WTC11 (cell line): ENCODE data around the gene SLC35F1. TPM values are rescaled to one million over a fixed set of nuclear protein-coding genes. Genes with fewer than 3 reads are reported as not detected.

Experiments used
- ATAC-seq: fragments of 200-7000 bp; cut with Tn5 transposase; 2 replicates; pipeline ENCODE4 v1.10.0; 2021; ENCODE audit warnings: mild to moderate bottlenecking, moderate library complexity
- CTCF ChIA-PET: fragments of 300-600 bp; sonication (Branson Sonifier 250); formaldehyde crosslinking; loops from one replicate; lab custom pipeline; 2021; ENCODE audit warnings: antibody characterized with exemption; lab: Charles Lee
- POLR2A ChIA-PET: fragments of 350-600 bp; sonication (Branson Sonifier 250); formaldehyde crosslinking; loops from one replicate; lab custom pipeline; 2021; ENCODE audit warnings: antibody characterized with exemption; lab: Charles Lee
- DNase-seq: peaks from one replicate; pipeline ENCODE4 v3.0.0; 2021; ENCODE audit warnings: low spot score
- H3K27ac Mint-ChIP-seq: 2 replicates; pipeline ENCODE4 v1.8.0; 2021; ENCODE audit warnings: mixed read lengths
- H3K27me3 Mint-ChIP-seq: 2 replicates; pipeline ENCODE4 v1.8.0; 2021; ENCODE audit warnings: low read depth, mild to moderate bottlenecking, moderate library complexity, mixed read lengths
- H3K36me3 Mint-ChIP-seq: 2 replicates; pipeline ENCODE4 v1.8.0; 2021; ENCODE audit warnings: mixed read lengths
- H3K4me1 Mint-ChIP-seq: 2 replicates; pipeline ENCODE4 v1.8.0; 2022; ENCODE audit warnings: mixed read lengths
- H3K4me3 Mint-ChIP-seq: 2 replicates; pipeline ENCODE4 v1.8.0; 2021; ENCODE audit warnings: mild to moderate bottlenecking, moderate library complexity, mixed read lengths
- H3K9me3 Mint-ChIP-seq: 2 replicates; pipeline ENCODE4 v1.8.0; 2021; ENCODE audit warnings: mixed read lengths
- ELF4 ChIP-seq: sonication (generic); formaldehyde crosslinking; IDR thresholded peaks from 2 replicates; pipeline ENCODE4 v1.8.1; 2022; ENCODE audit warnings: low read depth, mild to moderate bottlenecking, moderate library complexity, missing genetic modification reagents
- GRHL2 ChIP-seq: fragments of 250-450 bp; sonication (Bioruptor Pico); IDR thresholded peaks from 2 replicates; pipeline ENCODE4 v1.8.0; 2022; ENCODE audit warnings: mild to moderate bottlenecking, moderate library complexity; ENCODE audit not compliant: insufficient replicate concordance, severe bottlenecking
- MAX ChIP-seq: sonication (generic); formaldehyde crosslinking; IDR thresholded peaks from 2 replicates; pipeline ENCODE4 v1.8.0; 2022; ENCODE audit warnings: mild to moderate bottlenecking, missing genetic modification reagents
- MLX ChIP-seq: sonication (generic); formaldehyde crosslinking; IDR thresholded peaks from 2 replicates; pipeline ENCODE4 v1.8.1; 2023; ENCODE audit warnings: mild to moderate bottlenecking, missing genetic modification reagents, moderate library complexity
- MXD4 ChIP-seq: fragments of 250-450 bp; sonication (Bioruptor Pico); IDR thresholded peaks from 2 replicates; pipeline ENCODE4 v1.8.0; 2021; ENCODE audit warnings: mild to moderate bottlenecking, moderate library complexity, borderline replicate concordance
- PRRX2 ChIP-seq: fragments of 250-450 bp; sonication (Bioruptor Pico); IDR thresholded peaks from 2 replicates; pipeline ENCODE4 v1.8.0; 2021; ENCODE audit warnings: mild to moderate bottlenecking
- RELA ChIP-seq: sonication (generic); formaldehyde crosslinking; IDR thresholded peaks from 2 replicates; pipeline ENCODE4 v1.8.1; 2022; ENCODE audit warnings: missing genetic modification reagents, mild to moderate bottlenecking, borderline replicate concordance
- SMAD4 ChIP-seq: sonication (generic); formaldehyde crosslinking; IDR thresholded peaks from 2 replicates; pipeline ENCODE4 v1.8.0; 2022; ENCODE audit warnings: mild to moderate bottlenecking, missing genetic modification reagents
- SOX15 ChIP-seq: fragments of 250-450 bp; sonication (Bioruptor Pico); IDR thresholded peaks from 2 replicates; pipeline ENCODE4 v1.9.0; 2021; ENCODE audit warnings: mild to moderate bottlenecking
- ZBTB21 ChIP-seq: sonication (generic); formaldehyde crosslinking; IDR thresholded peaks from 2 replicates; pipeline ENCODE4 v1.8.1; 2023; ENCODE audit warnings: mild to moderate bottlenecking, missing genetic modification reagents, borderline replicate concordance
- ZMAT4 ChIP-seq: fragments of 250-450 bp; sonication (Bioruptor Pico); IDR thresholded peaks from 2 replicates; pipeline ENCODE4 v1.9.0; 2021; ENCODE audit warnings: mild to moderate bottlenecking
- ZNF263 ChIP-seq: sonication (generic); formaldehyde crosslinking; IDR thresholded peaks from 2 replicates; pipeline ENCODE4 v1.8.1; 2022; ENCODE audit warnings: low read depth, mild to moderate bottlenecking, moderate library complexity, missing genetic modification reagents
- ZNF416 ChIP-seq: fragments of 250-450 bp; sonication (Bioruptor Pico); IDR thresholded peaks from 2 replicates; pipeline ENCODE4 v1.9.0; 2021; ENCODE audit warnings: mild to moderate bottlenecking, inconsistent platforms
- ZNF423 ChIP-seq: fragments of 250-450 bp; sonication (Bioruptor Pico); IDR thresholded peaks from 2 replicates; pipeline ENCODE4 v2.1.2; 2022; ENCODE audit warnings: mild to moderate bottlenecking, moderate library complexity
- total RNA-seq: library from RNA; stranded (reverse); gene quantifications from 3 replicates; pipeline ENCODE4 v1.2.3, GENCODE V29; 2021
- TF ChIP-seq, protein P1 (sequence below): sonication (generic); formaldehyde crosslinking; IDR thresholded peaks from 2 replicates; pipeline ENCODE4 v1.8.1; 2022; ENCODE audit warnings: mild to moderate bottlenecking, moderate library complexity, missing genetic modification reagents
- TF ChIP-seq, protein P2 (sequence below): sonication (generic); formaldehyde crosslinking; IDR thresholded peaks from 2 replicates; pipeline ENCODE4 v1.8.1; 2022; ENCODE audit warnings: mild to moderate bottlenecking, missing genetic modification reagents, moderate library complexity, borderline replicate concordance
- TF ChIP-seq, protein P3 (sequence below): fragments of 250-450 bp; sonication (Bioruptor Pico); IDR thresholded peaks from 2 replicates; pipeline ENCODE4 v2.1.2; 2022; ENCODE audit warnings: mild to moderate bottlenecking, moderate library complexity
- TF ChIP-seq, protein P4 (sequence below): sonication (generic); formaldehyde crosslinking; IDR thresholded peaks from 2 replicates; pipeline ENCODE4 v1.8.1; 2023; ENCODE audit warnings: mild to moderate bottlenecking, missing genetic modification reagents
- TF ChIP-seq, protein P5 (sequence below): fragments of 250-450 bp; sonication (Bioruptor Pico); IDR thresholded peaks from 2 replicates; pipeline ENCODE4 v1.8.0; 2021; ENCODE audit warnings: mild to moderate bottlenecking

Gene SLC35F1
- total RNA-seq, 1 experiment from 2014 or later = 11.0 TPM

GRCh38 chr6:118080547-118080946, 173.5 kb downstream of the SLC35F1 start:
- POLR2A ChIA-PET = interaction anchor here (1.1 kb wide), 1 partner anchor 34 kb away, joined by 4 read pairs; no protein-coding TSS in a partner anchor

DNA sequence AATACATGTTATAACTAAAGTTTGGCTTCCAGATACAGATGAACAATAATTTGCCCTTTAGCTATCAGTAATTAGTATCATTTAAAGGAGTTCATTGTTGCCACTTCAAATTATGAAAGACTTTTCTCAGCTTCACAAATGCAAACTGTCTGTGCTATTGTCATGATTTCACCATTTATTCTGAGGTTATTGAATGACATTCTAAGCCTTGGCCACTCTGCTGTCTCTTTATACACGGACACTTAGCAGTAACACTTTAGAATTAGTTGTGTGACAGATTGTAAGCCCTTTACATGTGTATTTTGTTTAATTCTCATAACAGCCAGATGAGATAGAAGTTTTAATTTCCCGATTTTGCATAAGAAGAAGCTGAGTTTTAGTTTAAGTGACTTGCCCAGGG, 176.6 kb downstream of the SLC35F1 start:
- ChIA-PET POLR2A (no interaction called here), CTCF (no interaction called here)
- peak overlapping the region; percentile 43 for H3K27ac Mint-ChIP-seq
- TF ChIP-seq ZNF423 = no peak
- ATAC-seq (no peak), DNase-seq (no peak)
- peaks cover 13% of the 10 kb centered on the region for H3K4me1 Mint-ChIP-seq
- H3K27me3 Mint-ChIP-seq = no peaks in the 10 kb centered on the region
- peaks cover 6% of the 10 kb centered on the region for H3K9me3 Mint-ChIP-seq
- no peaks in the 10 kb centered on the region for H3K36me3 Mint-ChIP-seq
- H3K4me3 Mint-ChIP-seq = no peak overlapping the region

More at GRCh38 chr6:118080547-118080946, 173.5 kb downstream of the SLC35F1 start:
- no peaks in the 10 kb centered on the region for H3K36me3 Mint-ChIP-seq
- CTCF ChIA-PET = interaction anchor here (0.7 to 1.7 kb wide), 10 partner anchors 11 to 240 kb away, joined by 3 to 12 read pairs (median 6); no protein-coding TSS in a partner anchor
- peaks cover 13% of the 10 kb centered on the region for H3K4me1 Mint-ChIP-seq
- no peak overlapping the region for H3K4me3 Mint-ChIP-seq
- no peak overlapping the region for H3K27ac Mint-ChIP-seq
- peak; percentile 91 for ATAC-seq
- TF ChIP-seq, protein P1, sequence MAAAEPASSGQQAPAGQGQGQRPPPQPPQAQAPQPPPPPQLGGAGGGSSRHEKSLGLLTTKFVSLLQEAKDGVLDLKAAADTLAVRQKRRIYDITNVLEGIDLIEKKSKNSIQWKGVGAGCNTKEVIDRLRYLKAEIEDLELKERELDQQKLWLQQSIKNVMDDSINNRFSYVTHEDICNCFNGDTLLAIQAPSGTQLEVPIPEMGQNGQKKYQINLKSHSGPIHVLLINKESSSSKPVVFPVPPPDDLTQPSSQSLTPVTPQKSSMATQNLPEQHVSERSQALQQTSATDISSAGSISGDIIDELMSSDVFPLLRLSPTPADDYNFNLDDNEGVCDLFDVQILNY (CRISPR knock-in tag) = no peak
- no peak for TF ChIP-seq ZNF423
- TF ChIP-seq ZBTB21 (CRISPR knock-in tag) = no peak
- TF ChIP-seq PRRX2 (CRISPR knock-in tag) = no peak
- TF ChIP-seq GRHL2 (CRISPR knock-in tag) = no peak
- TF ChIP-seq, protein P2, sequence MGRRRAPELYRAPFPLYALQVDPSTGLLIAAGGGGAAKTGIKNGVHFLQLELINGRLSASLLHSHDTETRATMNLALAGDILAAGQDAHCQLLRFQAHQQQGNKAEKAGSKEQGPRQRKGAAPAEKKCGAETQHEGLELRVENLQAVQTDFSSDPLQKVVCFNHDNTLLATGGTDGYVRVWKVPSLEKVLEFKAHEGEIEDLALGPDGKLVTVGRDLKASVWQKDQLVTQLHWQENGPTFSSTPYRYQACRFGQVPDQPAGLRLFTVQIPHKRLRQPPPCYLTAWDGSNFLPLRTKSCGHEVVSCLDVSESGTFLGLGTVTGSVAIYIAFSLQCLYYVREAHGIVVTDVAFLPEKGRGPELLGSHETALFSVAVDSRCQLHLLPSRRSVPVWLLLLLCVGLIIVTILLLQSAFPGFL (CRISPR knock-in tag) = no peak
- no peak for TF ChIP-seq ZMAT4 (CRISPR knock-in tag)
- no peak for TF ChIP-seq ZNF263 (CRISPR knock-in tag)
- TF ChIP-seq, protein P3, sequence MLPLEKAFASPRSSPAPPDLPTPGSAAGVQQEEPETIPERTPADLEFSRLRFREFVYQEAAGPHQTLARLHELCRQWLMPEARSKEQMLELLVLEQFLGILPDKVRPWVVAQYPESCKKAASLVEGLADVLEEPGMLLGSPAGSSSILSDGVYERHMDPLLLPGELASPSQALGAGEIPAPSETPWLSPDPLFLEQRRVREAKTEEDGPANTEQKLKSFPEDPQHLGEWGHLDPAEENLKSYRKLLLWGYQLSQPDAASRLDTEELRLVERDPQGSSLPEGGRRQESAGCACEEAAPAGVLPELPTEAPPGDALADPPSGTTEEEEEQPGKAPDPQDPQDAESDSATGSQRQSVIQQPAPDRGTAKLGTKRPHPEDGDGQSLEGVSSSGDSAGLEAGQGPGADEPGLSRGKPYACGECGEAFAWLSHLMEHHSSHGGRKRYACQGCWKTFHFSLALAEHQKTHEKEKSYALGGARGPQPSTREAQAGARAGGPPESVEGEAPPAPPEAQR (CRISPR knock-in tag) = no peak
- no peak for TF ChIP-seq ZNF416 (CRISPR knock-in tag)
- no peak for TF ChIP-seq MAX (CRISPR knock-in tag)
- no peak for TF ChIP-seq RELA (CRISPR knock-in tag)
- TF ChIP-seq, protein P4, sequence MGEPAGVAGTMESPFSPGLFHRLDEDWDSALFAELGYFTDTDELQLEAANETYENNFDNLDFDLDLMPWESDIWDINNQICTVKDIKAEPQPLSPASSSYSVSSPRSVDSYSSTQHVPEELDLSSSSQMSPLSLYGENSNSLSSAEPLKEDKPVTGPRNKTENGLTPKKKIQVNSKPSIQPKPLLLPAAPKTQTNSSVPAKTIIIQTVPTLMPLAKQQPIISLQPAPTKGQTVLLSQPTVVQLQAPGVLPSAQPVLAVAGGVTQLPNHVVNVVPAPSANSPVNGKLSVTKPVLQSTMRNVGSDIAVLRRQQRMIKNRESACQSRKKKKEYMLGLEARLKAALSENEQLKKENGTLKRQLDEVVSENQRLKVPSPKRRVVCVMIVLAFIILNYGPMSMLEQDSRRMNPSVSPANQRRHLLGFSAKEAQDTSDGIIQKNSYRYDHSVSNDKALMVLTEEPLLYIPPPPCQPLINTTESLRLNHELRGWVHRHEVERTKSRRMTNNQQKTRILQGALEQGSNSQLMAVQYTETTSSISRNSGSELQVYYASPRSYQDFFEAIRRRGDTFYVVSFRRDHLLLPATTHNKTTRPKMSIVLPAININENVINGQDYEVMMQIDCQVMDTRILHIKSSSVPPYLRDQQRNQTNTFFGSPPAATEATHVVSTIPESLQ (CRISPR knock-in tag) = no peak
- TF ChIP-seq MLX (CRISPR knock-in tag) = no peak
- TF ChIP-seq ELF4 (CRISPR knock-in tag) = no peak
- TF ChIP-seq, protein P5, sequence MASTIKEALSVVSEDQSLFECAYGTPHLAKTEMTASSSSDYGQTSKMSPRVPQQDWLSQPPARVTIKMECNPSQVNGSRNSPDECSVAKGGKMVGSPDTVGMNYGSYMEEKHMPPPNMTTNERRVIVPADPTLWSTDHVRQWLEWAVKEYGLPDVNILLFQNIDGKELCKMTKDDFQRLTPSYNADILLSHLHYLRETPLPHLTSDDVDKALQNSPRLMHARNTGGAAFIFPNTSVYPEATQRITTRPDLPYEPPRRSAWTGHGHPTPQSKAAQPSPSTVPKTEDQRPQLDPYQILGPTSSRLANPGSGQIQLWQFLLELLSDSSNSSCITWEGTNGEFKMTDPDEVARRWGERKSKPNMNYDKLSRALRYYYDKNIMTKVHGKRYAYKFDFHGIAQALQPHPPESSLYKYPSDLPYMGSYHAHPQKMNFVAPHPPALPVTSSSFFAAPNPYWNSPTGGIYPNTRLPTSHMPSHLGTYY (CRISPR knock-in tag) = no peak
- TF ChIP-seq SOX15 (CRISPR knock-in tag) = no peak
- TF ChIP-seq SMAD4 (CRISPR knock-in tag) = no peak
- TF ChIP-seq MXD4 (CRISPR knock-in tag) = no peak
- DNase-seq = no peak
- no peaks in the 10 kb centered on the region for H3K9me3 Mint-ChIP-seq
- no peaks in the 10 kb centered on the region for H3K27me3 Mint-ChIP-seq
